GM12875 (cell line): ENCODE results near the gene ADAMTSL3.

Experiments used
- H3K4me3 ChIP-seq: one replicate; pipeline ENCODE4 v1.5.1; 2011; ENCODE audit warnings: low read depth, low read length, control low read depth
- CTCF ChIP-seq: IDR thresholded peaks from 2 replicates; pipeline ENCODE4 v1.5.1; 2011; ENCODE audit warnings: low read depth, mild to moderate bottlenecking, control low read depth, inconsistent platforms, low read length, moderate library complexity, borderline replicate concordance; ENCODE audit not compliant: insufficient read depth

The ADAMTSL3 gene

GRCh38 chr15:83650831-83651230 is 3.1 kb upstream of the ADAMTSL3 start:
- H3K4me3 ChIP-seq = no peak overlapping the region
- TF ChIP-seq CTCF = no peak

- no peak for TF ChIP-seq CTCF
- H3K4me3 ChIP-seq = no peak overlapping the region
Observed at GRCh38 chr15:83651541-83651940, 2.4 kb upstream of the ADAMTSL3 start.

GRCh38 chr15:83652626-83653204 is 1.2 kb upstream of the ADAMTSL3 start:
- no peak overlapping the region for H3K4me3 ChIP-seq
- no peak for TF ChIP-seq CTCF

GRCh38 chr15:83653288-83653638 is 660 bp upstream of the ADAMTSL3 start:
- H3K4me3 ChIP-seq = no peak overlapping the region
- TF ChIP-seq CTCF = no peak

- no peak overlapping the region for H3K4me3 ChIP-seq
Observed at GRCh38 chr15:83654379-83655236, 685 bp downstream of the ADAMTSL3 start.

GRCh38 chr15:83655237-83655616 is 1.3 kb downstream of the ADAMTSL3 start:
- TF ChIP-seq CTCF = no peak

More at GRCh38 chr15:83654379-83655236, 685 bp downstream of the ADAMTSL3 start:
- no peak for TF ChIP-seq CTCF

GRCh38 chr15:83656192-83656591 is 2.3 kb downstream of the ADAMTSL3 start:
- TF ChIP-seq CTCF = no peak
- no peak overlapping the region for H3K4me3 ChIP-seq

More at GRCh38 chr15:83655237-83655616, 1.3 kb downstream of the ADAMTSL3 start:
- no peak overlapping the region for H3K4me3 ChIP-seq
